HEK293 (cell line): ENCODE measurements around the gene HHIPL1.

Source experiments
- ATF2 ChIP-seq: fragments of 450-650 bp; formaldehyde crosslinking; IDR thresholded peaks from 2 replicates; pipeline ENCODE4 v1.5.1; 2016; ENCODE audit warnings: missing biosample characterization, missing genetic modification characterization, low read depth
- YY1 ChIP-seq: fragments of 450-650 bp; formaldehyde crosslinking; IDR thresholded peaks from 2 replicates; pipeline ENCODE4 v1.5.1; 2018; ENCODE audit warnings: missing biosample characterization, missing genetic modification characterization
- ZBTB1 ChIP-seq: fragments of 450-650 bp; formaldehyde crosslinking; IDR thresholded peaks from 2 replicates; pipeline ENCODE4 v1.5.1; 2016; ENCODE audit warnings: missing biosample characterization, missing genetic modification characterization
- ZNF133 ChIP-seq: fragments of 450-650 bp; formaldehyde crosslinking; IDR thresholded peaks from 2 replicates; pipeline ENCODE4 v1.5.1; 2016; ENCODE audit warnings: missing biosample characterization, missing genetic modification characterization
- ZNF138 ChIP-seq: fragments of 450-650 bp; formaldehyde crosslinking; IDR thresholded peaks from 2 replicates; pipeline ENCODE4 v1.5.1; 2016; ENCODE audit warnings: missing biosample characterization, missing genetic modification characterization, borderline replicate concordance
- ZNF184 ChIP-seq: fragments of 450-650 bp; IDR thresholded peaks from 2 replicates; pipeline ENCODE4 v1.5.1; 2018; ENCODE audit warnings: missing biosample characterization, mild to moderate bottlenecking, missing genetic modification characterization
- ZNF274 ChIP-seq, 2 experiments: fragments of 200-500 bp in 1 of 2; fragments of 450-650 bp in 1 of 2; sonication (Bioruptor generic) in 1 of 2; formaldehyde crosslinking in 1 of 2; IDR thresholded peaks; 2 replicates each; pipeline versions ENCODE4 v1.5.1 to v1.6.1; 2014 to 2016; ENCODE audit warnings: borderline replicate concordance in 1 of 2, inconsistent platforms in 1 of 2, low read length in 1 of 2, missing biosample characterization in 1 of 2, missing genetic modification characterization in 1 of 2
- ZNF311 ChIP-seq: fragments of 450-650 bp; formaldehyde crosslinking; IDR thresholded peaks from 2 replicates; pipeline ENCODE4 v1.5.1; 2017; ENCODE audit warnings: missing biosample characterization, missing genetic modification characterization, borderline replicate concordance
- ZNF792 ChIP-seq: fragments of 450-650 bp; formaldehyde crosslinking; IDR thresholded peaks from 2 replicates; pipeline ENCODE4 v1.5.1; 2016; ENCODE audit warnings: missing biosample characterization, missing genetic modification characterization
- TF ChIP-seq, protein P1 (sequence below): fragments of 450-650 bp; formaldehyde crosslinking; IDR thresholded peaks from 2 replicates; pipeline ENCODE4 v1.5.1; 2016; ENCODE audit warnings: missing biosample characterization, missing genetic modification characterization

DNA sequence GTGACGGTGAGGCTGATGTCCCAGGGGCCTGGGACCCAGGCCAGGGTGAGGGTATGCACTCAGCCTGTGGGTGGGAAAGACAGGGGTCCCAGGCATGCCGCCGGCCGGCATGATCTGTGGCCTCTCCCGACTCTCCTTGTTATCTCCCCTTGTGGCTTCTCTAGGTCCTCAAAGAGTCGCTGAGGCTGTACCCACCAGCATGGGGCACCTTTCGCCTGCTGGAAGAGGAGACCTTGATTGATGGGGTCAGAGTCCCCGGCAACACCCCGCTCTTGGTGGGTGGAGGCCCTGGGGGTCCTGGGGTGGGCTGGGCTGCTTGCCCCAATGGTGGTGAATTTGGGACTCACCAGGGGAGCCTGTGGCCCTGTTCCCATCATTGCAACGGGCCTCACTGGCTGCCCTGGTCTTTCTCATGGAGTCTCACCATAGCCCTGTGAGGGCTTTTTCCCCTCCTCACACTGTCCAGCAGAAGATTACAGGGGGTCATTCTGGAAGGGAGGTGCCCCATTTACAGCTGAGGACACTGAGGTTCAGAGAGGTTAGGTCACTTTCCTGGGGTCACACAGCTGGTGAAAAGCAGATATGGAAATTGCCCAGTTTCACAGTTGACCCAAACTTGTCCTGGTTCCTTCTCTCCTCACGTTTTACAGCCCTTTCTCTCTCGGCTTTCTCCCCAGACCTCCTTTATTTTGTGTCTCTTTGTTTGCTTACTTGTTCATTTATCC is 77.0 kb downstream of the HHIPL1 start:
- TF ChIP-seq ZNF138 (tag by site-specific recombination) (no peak), ZBTB1 (no peak), ZNF184 (no peak), ZNF311 (tag by site-specific recombination) (no peak), ZNF274 (IDR thresholded peaks at IDR 0.05; ENCODE audit: low read length) (no peak), ZNF274 (tag by site-specific recombination; IDR thresholded peaks at IDR 0.05; ENCODE audit: borderline replicate concordance) (no peak), ZNF133 (no peak), ATF2 (no peak), YY1 (tag by site-specific recombination) (no peak), ZNF792 (tag by site-specific recombination) (no peak)
- TF ChIP-seq, protein P1, sequence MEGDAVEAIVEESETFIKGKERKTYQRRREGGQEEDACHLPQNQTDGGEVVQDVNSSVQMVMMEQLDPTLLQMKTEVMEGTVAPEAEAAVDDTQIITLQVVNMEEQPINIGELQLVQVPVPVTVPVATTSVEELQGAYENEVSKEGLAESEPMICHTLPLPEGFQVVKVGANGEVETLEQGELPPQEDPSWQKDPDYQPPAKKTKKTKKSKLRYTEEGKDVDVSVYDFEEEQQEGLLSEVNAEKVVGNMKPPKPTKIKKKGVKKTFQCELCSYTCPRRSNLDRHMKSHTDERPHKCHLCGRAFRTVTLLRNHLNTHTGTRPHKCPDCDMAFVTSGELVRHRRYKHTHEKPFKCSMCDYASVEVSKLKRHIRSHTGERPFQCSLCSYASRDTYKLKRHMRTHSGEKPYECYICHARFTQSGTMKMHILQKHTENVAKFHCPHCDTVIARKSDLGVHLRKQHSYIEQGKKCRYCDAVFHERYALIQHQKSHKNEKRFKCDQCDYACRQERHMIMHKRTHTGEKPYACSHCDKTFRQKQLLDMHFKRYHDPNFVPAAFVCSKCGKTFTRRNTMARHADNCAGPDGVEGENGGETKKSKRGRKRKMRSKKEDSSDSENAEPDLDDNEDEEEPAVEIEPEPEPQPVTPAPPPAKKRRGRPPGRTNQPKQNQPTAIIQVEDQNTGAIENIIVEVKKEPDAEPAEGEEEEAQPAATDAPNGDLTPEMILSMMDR: no peak
